SK-N-SH treated with all-trans-retinoic acid at 6 μM for 48 hours (cell line): Measurements from ENCODE around the gene MIPOL1.

Source experiments
- ATAC-seq: fragments of 200-7000 bp; cut with Tn5 transposase; 3 replicates; pipeline ENCODE4 v1.9.1; 2020; ENCODE audit warnings: mild to moderate bottlenecking, moderate library complexity
- ARNTL ChIP-seq: fragments of 450-650 bp; formaldehyde crosslinking; IDR thresholded peaks from 2 replicates; pipeline ENCODE4 v1.5.0; 2020; ENCODE audit warnings: low read depth, mild to moderate bottlenecking, moderate library complexity, borderline replicate concordance
- CSRNP3 ChIP-seq: fragments of 250-450 bp; sonication (Bioruptor Pico); IDR thresholded peaks from 2 replicates; pipeline ENCODE4 v1.5.1; 2021; ENCODE audit warnings: mild to moderate bottlenecking, moderate library complexity
- ESRRG ChIP-seq: fragments of 250-450 bp; sonication (Bioruptor Pico); IDR thresholded peaks from 2 replicates; pipeline ENCODE4 v1.6.1; 2021; ENCODE audit warnings: mild to moderate bottlenecking
- ISL1 ChIP-seq: fragments of 250-450 bp; sonication (Bioruptor Pico); IDR thresholded peaks from 2 replicates; pipeline ENCODE4 v2.1.2; 2022; ENCODE audit warnings: mild to moderate bottlenecking, moderate library complexity
- OSR1 ChIP-seq: fragments of 250-450 bp; sonication (Bioruptor Pico); IDR thresholded peaks from 2 replicates; pipeline ENCODE4 v1.8.0; 2022; ENCODE audit warnings: moderate library complexity, mild to moderate bottlenecking, inconsistent platforms
- RARB ChIP-seq: fragments of 250-450 bp; sonication (Bioruptor Pico); IDR thresholded peaks from 2 replicates; pipeline ENCODE4 v1.8.0; 2021; ENCODE audit warnings: mild to moderate bottlenecking, moderate library complexity
- TOX ChIP-seq: fragments of 250-450 bp; sonication (Bioruptor Pico); IDR thresholded peaks from 2 replicates; pipeline ENCODE4 v1.8.0; 2021; ENCODE audit warnings: mild to moderate bottlenecking, moderate library complexity, borderline replicate concordance
- TSHZ2 ChIP-seq: fragments of 250-450 bp; sonication (Bioruptor Pico); IDR thresholded peaks from 2 replicates; pipeline ENCODE4 v1.5.0; 2020; ENCODE audit warnings: mild to moderate bottlenecking, moderate library complexity
- ZC3H10 ChIP-seq: fragments of 250-450 bp; sonication (Bioruptor Pico); IDR thresholded peaks from 2 replicates; pipeline ENCODE4 v1.5.1; 2021; ENCODE audit warnings: mild to moderate bottlenecking, moderate library complexity
- ZFP3 ChIP-seq: fragments of 250-450 bp; sonication (Bioruptor Pico); IDR thresholded peaks from 2 replicates; pipeline ENCODE4 v1.5.0; 2020; ENCODE audit warnings: mild to moderate bottlenecking, moderate library complexity
- ZFP30 ChIP-seq: fragments of 450-650 bp; formaldehyde crosslinking; IDR thresholded peaks from 2 replicates; pipeline ENCODE4 v1.5.0; 2022; ENCODE audit warnings: mild to moderate bottlenecking, moderate library complexity
- ZNF565 ChIP-seq: fragments of 450-650 bp; formaldehyde crosslinking; conservative IDR thresholded peaks from 2 replicates; pipeline ENCODE4 v1.5.0; 2020; ENCODE audit warnings: low read depth, mild to moderate bottlenecking, moderate library complexity
- ZNF70 ChIP-seq: fragments of 450-650 bp; formaldehyde crosslinking; IDR thresholded peaks from 2 replicates; pipeline ENCODE4 v1.5.0; 2020; ENCODE audit warnings: mild to moderate bottlenecking, moderate library complexity
- ZNF8 ChIP-seq: fragments of 450-650 bp; formaldehyde crosslinking; IDR thresholded peaks from 2 replicates; pipeline ENCODE4 v1.5.0; 2020; ENCODE audit warnings: mild to moderate bottlenecking, moderate library complexity
- TF ChIP-seq, protein P1 (sequence below): fragments of 250-450 bp; sonication (Bioruptor Pico); IDR thresholded peaks from 2 replicates; pipeline ENCODE4 v1.5.1; 2020; ENCODE audit warnings: low read depth, mild to moderate bottlenecking, moderate library complexity
- TF ChIP-seq, protein P2 (sequence below): fragments of 250-450 bp; sonication (Bioruptor Pico); IDR thresholded peaks from 2 replicates; pipeline ENCODE4 v1.8.0; 2020; ENCODE audit warnings: mild to moderate bottlenecking, moderate library complexity, borderline replicate concordance

Gene MIPOL1, protein sequence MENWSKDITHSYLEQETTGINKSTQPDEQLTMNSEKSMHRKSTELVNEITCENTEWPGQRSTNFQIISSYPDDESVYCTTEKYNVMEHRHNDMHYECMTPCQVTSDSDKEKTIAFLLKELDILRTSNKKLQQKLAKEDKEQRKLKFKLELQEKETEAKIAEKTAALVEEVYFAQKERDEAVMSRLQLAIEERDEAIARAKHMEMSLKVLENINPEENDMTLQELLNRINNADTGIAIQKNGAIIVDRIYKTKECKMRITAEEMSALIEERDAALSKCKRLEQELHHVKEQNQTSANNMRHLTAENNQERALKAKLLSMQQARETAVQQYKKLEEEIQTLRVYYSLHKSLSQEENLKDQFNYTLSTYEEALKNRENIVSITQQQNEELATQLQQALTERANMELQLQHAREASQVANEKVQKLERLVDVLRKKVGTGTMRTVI

DNA sequence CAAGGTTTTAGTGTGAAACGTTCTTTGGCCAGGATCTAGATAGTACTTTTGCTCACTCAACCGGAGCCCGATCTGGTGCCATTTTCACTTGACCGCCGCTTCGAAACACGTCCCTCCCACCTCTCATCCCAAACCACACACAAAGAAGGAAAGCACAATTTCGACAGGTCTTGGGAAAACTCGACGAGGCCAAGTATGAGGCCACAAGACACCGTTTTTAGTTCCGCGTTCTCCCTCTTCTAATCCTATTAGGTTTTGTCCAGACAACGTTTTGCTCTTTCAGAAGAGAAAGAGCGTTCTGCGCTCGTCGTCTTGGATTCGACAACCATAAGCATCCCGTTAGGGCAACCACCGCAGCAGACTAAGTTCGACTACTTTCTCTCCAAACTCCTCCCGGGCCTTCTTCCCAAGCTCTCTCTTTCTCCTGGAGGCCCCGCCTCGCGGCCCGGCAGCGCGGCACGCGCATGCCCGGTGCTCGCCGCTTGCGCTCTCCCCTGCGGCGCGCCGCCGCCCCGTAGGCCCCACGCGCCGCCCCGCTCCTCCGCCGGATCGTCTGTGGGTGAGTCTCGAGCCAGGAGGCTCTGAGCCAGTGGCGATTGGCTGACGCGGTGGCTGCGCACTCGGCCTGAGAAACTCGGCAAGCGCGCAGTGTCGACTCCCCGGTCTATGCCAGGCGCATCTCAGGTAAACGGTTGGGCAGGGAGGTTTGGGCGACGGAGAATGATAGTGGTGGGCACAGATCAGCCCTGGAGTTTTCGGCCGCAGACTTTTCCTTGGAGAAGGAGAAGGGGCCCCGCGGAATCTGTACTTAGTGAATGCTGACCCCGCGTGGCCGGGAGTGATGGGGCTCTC, at the start of gene MIPOL1:
Gene MIPOL1, plus strand, starts transcription at position 517 of the 852 bp plus-strand sequence. CDS start 49,952 bp downstream, outside the sequence.
- peak; percentile 98 for ATAC-seq

GRCh38 chr14:37150414-37150813, 47.3 kb upstream of the MIPOL1 start:
- TF ChIP-seq RARB (no peak), ZNF565 (CRISPR knock-in tag) (no peak), ZNF70 (CRISPR knock-in tag) (no peak), CSRNP3 (no peak), TOX (CRISPR knock-in tag) (no peak), ARNTL (CRISPR knock-in tag) (no peak), ZFP30 (CRISPR knock-in tag) (no peak), ZNF8 (no peak), ZFP3 (CRISPR knock-in tag) (no peak), ESRRG (no peak)
- ATAC-seq: peak; percentile 71; the same call in 2 of the 3 replicates

More for the DNA sequence above, at the start of gene MIPOL1:
- TF ChIP-seq TOX (CRISPR knock-in tag): no peak
- no peak for TF ChIP-seq CSRNP3
- TF ChIP-seq ARNTL (CRISPR knock-in tag): no peak
- no peak for TF ChIP-seq TSHZ2 (CRISPR knock-in tag)
- no peak for TF ChIP-seq ZNF8
- TF ChIP-seq ZFP3 (CRISPR knock-in tag): no peak
- TF ChIP-seq ZNF565 (CRISPR knock-in tag): no peak
- TF ChIP-seq RARB: no peak

- TF ChIP-seq ISL1 (CRISPR knock-in tag) (no peak), ZFP3 (CRISPR knock-in tag) (no peak), ZC3H10 (CRISPR knock-in tag) (no peak), OSR1 (CRISPR knock-in tag) (no peak), TSHZ2 (CRISPR knock-in tag) (no peak)
- TF ChIP-seq, protein P1, sequence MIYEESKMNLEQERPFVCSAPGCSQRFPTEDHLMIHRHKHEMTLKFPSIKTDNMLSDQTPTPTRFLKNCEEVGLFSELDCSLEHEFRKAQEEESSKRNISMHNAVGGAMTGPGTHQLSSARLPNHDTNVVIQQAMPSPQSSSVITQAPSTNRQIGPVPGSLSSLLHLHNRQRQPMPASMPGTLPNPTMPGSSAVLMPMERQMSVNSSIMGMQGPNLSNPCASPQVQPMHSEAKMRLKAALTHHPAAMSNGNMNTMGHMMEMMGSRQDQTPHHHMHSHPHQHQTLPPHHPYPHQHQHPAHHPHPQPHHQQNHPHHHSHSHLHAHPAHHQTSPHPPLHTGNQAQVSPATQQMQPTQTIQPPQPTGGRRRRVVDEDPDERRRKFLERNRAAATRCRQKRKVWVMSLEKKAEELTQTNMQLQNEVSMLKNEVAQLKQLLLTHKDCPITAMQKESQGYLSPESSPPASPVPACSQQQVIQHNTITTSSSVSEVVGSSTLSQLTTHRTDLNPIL: no peak
- TF ChIP-seq, protein P2, sequence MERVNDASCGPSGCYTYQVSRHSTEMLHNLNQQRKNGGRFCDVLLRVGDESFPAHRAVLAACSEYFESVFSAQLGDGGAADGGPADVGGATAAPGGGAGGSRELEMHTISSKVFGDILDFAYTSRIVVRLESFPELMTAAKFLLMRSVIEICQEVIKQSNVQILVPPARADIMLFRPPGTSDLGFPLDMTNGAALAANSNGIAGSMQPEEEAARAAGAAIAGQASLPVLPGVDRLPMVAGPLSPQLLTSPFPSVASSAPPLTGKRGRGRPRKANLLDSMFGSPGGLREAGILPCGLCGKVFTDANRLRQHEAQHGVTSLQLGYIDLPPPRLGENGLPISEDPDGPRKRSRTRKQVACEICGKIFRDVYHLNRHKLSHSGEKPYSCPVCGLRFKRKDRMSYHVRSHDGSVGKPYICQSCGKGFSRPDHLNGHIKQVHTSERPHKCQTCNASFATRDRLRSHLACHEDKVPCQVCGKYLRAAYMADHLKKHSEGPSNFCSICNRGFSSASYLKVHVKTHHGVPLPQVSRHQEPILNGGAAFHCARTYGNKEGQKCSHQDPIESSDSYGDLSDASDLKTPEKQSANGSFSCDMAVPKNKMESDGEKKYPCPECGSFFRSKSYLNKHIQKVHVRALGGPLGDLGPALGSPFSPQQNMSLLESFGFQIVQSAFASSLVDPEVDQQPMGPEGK: no peak
- ATAC-seq: no peak
Observed at GRCh38 chr14:37153005-37153404, 44.7 kb upstream of the MIPOL1 start.
